K562 (cell line): ENCODE results near the gene BTN3A1. TPM values are rescaled to one million over a fixed set of nuclear protein-coding genes. Genes with fewer than 3 reads are reported as not detected.

Experiments
- ATAC-seq: fragments of 200-7000 bp; cut with Tn5 transposase; 3 replicates; pipeline ENCODE4 v1.9.1; 2020; ENCODE audit warnings: moderate library complexity
- BruUV-seq: library from RNA; stranded (reverse); fragments of 400-500 nt; replicated peaks from 2 replicates; lab custom pipeline; 2021; lab: Mats Ljungman, UMichigan
- CTCF ChIA-PET: fragments of 300-600 bp; formaldehyde crosslinking; extraction: SDS; loops from one replicate; lab custom pipeline; 2021; ENCODE audit warnings: low intra/inter-chr PET ratio; lab: Yijun Ruan, JAX
- POLR2A ChIA-PET: fragments of 300-600, 350-650 bp; sonication (Branson Sonifier 250); formaldehyde crosslinking; extraction: SDS; loops from one replicate; lab custom pipeline; 2021; ENCODE audit warnings: antibody characterized with exemption, inconsistent platforms; lab: Yijun Ruan, JAX
- DNase-seq, 4 experiments: peaks; one replicate each; pipeline versions ENCODE4 v3.0.0 to v3.0.0-alpha.2; 2011 to 2018; ENCODE audit warnings: low spot score in 3 of 4, mixed read lengths in 3 of 4; ENCODE audit errors: extremely low read depth in 1 of 4
- FAIRE-seq: peaks from 2 replicates; lab custom pipeline; 2011; peaks lifted over from hg19 to GRCh38; lab: Jason Lieb, UNC
- H2AFZ ChIP-seq: 2 replicates; pipeline ENCODE4 v1.6.0; 2011; ENCODE audit warnings: low read depth, low read length, control low read depth, inconsistent platforms
- H3K27ac ChIP-seq: fragments of 200-600 bp; 3 replicates; pipeline ENCODE4 v1.8.0; 2011; ENCODE audit warnings: low read depth, mild to moderate bottlenecking, control low read depth, inconsistent platforms, low read length, moderate library complexity, mixed read lengths; ENCODE audit errors: extremely low read depth
- H3K27me3 ChIP-seq, 2 experiments: fragments of 300-600 bp in 1 of 2; 2 replicates in 1 of 2; 3 replicates in 1 of 2; pipeline versions ENCODE4 v1.6.0 to v1.8.0; 2011; ENCODE audit warnings: inconsistent platforms in 2 of 2, low read length in 2 of 2, mild to moderate bottlenecking in 1 of 2, mixed read lengths in 1 of 2, moderate library complexity in 1 of 2; ENCODE audit not compliant: control insufficient read depth in 2 of 2, insufficient read depth in 2 of 2
- H3K36me3 ChIP-seq: fragments of 300-600 bp; 3 replicates; pipeline ENCODE4 v1.8.0; 2011; ENCODE audit warnings: mild to moderate bottlenecking, low read length, inconsistent platforms; ENCODE audit not compliant: control insufficient read depth, insufficient read depth
- H3K4me1 ChIP-seq, 2 experiments: fragments of 200-600 bp in 1 of 2; replicated peaks in 1 of 2; 2 replicates in 1 of 2; 3 replicates in 1 of 2; pipeline versions ENCODE4 v1.5.1 to v1.8.0; 2011; ENCODE audit warnings: inconsistent platforms in 2 of 2, low read length in 2 of 2, mild to moderate bottlenecking in 1 of 2, mixed read lengths in 1 of 2, moderate library complexity in 1 of 2; ENCODE audit not compliant: control insufficient read depth in 2 of 2, insufficient read depth in 2 of 2
- H3K4me2 ChIP-seq: 2 replicates; pipeline ENCODE4 v1.6.1; 2011; ENCODE audit warnings: low read length, control low read depth, inconsistent platforms, mixed read lengths; ENCODE audit not compliant: insufficient read depth
- H3K4me3 ChIP-seq: fragments of 200-600 bp; sonication (generic), shearing (Covaris generic); 2 replicates; pipeline ENCODE4 v1.5.1; 2016; ENCODE audit warnings: control low read depth, inconsistent platforms
- H3K79me2 ChIP-seq: fragments of 200-600 bp; 3 replicates; pipeline ENCODE4 v1.8.0; 2011; ENCODE audit warnings: low read length, inconsistent platforms; ENCODE audit not compliant: control insufficient read depth, insufficient read depth
- H3K9ac ChIP-seq, 2 experiments: 2 replicates each; pipeline versions ENCODE4 v1.6.0 to v1.6.1; 2011; ENCODE audit warnings: low read depth in 2 of 2, low read length in 2 of 2, control low read depth in 1 of 2, inconsistent platforms in 1 of 2, mild to moderate bottlenecking in 1 of 2, mixed read lengths in 1 of 2; ENCODE audit not compliant: insufficient read depth in 1 of 2
- H3K9me1 ChIP-seq: one replicate; pipeline ENCODE4 v1.6.0; 2011; ENCODE audit warnings: inconsistent platforms, mild to moderate bottlenecking, low read length, moderate library complexity; ENCODE audit not compliant: control insufficient read depth, insufficient read depth
- H3K9me3 ChIP-seq: replicated peaks from 2 replicates; pipeline ENCODE4 v1.5.1; 2011; ENCODE audit warnings: low read depth, low read length, inconsistent platforms; ENCODE audit not compliant: control insufficient read depth, insufficient read depth
- H4K20me1 ChIP-seq: replicated peaks from 2 replicates; pipeline ENCODE4 v1.6.1; 2011; ENCODE audit warnings: low read length, inconsistent platforms, mixed read lengths; ENCODE audit not compliant: control insufficient read depth, insufficient read depth
- CUX1 ChIP-seq: fragments of 200-800 bp; sonication (Bioruptor generic); IDR thresholded peaks from 2 replicates; pipeline ENCODE4 v1.6.1; 2016; ENCODE audit warnings: missing genetic modification characterization, missing compliant biosample characterization
- DIDO1 ChIP-seq: fragments of 450-650 bp; IDR thresholded peaks from 2 replicates; pipeline ENCODE4 v1.6.1; 2016; ENCODE audit warnings: low read depth, missing biosample characterization, missing genetic modification characterization
- NFRKB ChIP-seq: fragments of 450-650 bp; IDR thresholded peaks from 2 replicates; pipeline ENCODE4 v1.6.1; 2016; ENCODE audit warnings: low read depth
- POLR2B ChIP-seq: fragments of 450-650 bp; IDR thresholded peaks from 2 replicates; pipeline ENCODE4 v1.6.1; 2018; ENCODE audit warnings: low read depth; ENCODE audit not compliant: partially characterized antibody
- PREB ChIP-seq: sonication (generic); formaldehyde crosslinking; IDR thresholded peaks from 2 replicates; pipeline ENCODE4 v1.8.1; 2023; ENCODE audit warnings: mild to moderate bottlenecking, missing genetic modification reagents
- TAF15 ChIP-seq: fragments of 200-400 bp; formaldehyde crosslinking; IDR thresholded peaks from 2 replicates; pipeline ENCODE4 v1.6.1; 2017; ENCODE audit warnings: mild to moderate bottlenecking, low read depth, low read length, moderate library complexity
- TGIF2 ChIP-seq: sonication (generic); formaldehyde crosslinking; IDR thresholded peaks from 2 replicates; pipeline ENCODE4 v1.8.1; 2022; ENCODE audit warnings: mild to moderate bottlenecking, missing genetic modification reagents, moderate library complexity
- ZBTB26 ChIP-seq: fragments of 450-650 bp; formaldehyde crosslinking; IDR thresholded peaks from 2 replicates; pipeline ENCODE4 v1.4.0; 2022; ENCODE audit warnings: missing genetic modification characterization
- ZNF165 ChIP-seq: fragments of 250-450 bp; sonication (Bioruptor Pico); IDR thresholded peaks from 2 replicates; pipeline ENCODE4 v1.4.0; 2020; ENCODE audit warnings: borderline replicate concordance
- ZNF224 ChIP-seq: sonication (generic); formaldehyde crosslinking; IDR thresholded peaks from 2 replicates; pipeline ENCODE4 v1.8.0; 2022; ENCODE audit warnings: mild to moderate bottlenecking, missing genetic modification reagents
- ZNF311 ChIP-seq: fragments of 250-450 bp; sonication (Bioruptor Pico); IDR thresholded peaks from 2 replicates; pipeline ENCODE4 v1.4.0; 2020; ENCODE audit warnings: mild to moderate bottlenecking, moderate library complexity
- ZNF512 ChIP-seq: IDR thresholded peaks from 2 replicates; pipeline ENCODE4 v1.6.1; 2016; ENCODE audit warnings: missing genetic modification characterization, missing compliant biosample characterization
- ZNF707 ChIP-seq: fragments of 250-450 bp; sonication (Bioruptor Pico); conservative IDR thresholded peaks from 2 replicates; pipeline ENCODE4 v1.8.0; 2022; ENCODE audit warnings: inconsistent platforms, mild to moderate bottlenecking, moderate library complexity
- ZNF717 ChIP-seq: fragments of 250-450 bp; sonication (Bioruptor Pico); IDR thresholded peaks from 2 replicates; pipeline ENCODE4 v1.5.0; 2021
- WGBS: fragments of 100-300 bp; shearing (Covaris generic); methylation state at CpG from one replicate; pipeline ENCODE4 v1.1.6; 2016; ENCODE audit warnings: low coverage, mixed read lengths; ENCODE audit not compliant: insufficient coverage; ENCODE audit errors: missing lambda C conversion rate; 5-methylcytosine and 5-hydroxymethylcytosine counted together
- in situ Hi-C: fragments of 300-500 bp; cut with MboI; formaldehyde crosslinking; loops from 4 replicates; pipeline ENCODE4 v1.15.0; 2018; ENCODE audit warnings: inconsistent platforms, mixed read lengths
- intact Hi-C: fragments of 100-400 bp; cut with micrococcal nuclease; formaldehyde crosslinking; loops from 2 replicates; pipeline ENCODE4 v1.14.2; 2022
- polyA plus RNA-seq, 8 experiments: library from polyadenylated mRNA; depleted of rRNA in 4 of 8; stranded (reverse) in 5 of 8; unstranded in 3 of 8; fragments of >200 nt; fragmentation: Nextera tagmentation in 2 of 8; fragmentation: Illumina TruSeq in 1 of 8; extraction: Ambion mirVana in 2 of 8; extraction: Trizol in 1 of 8; gene quantifications; 2 replicates each; pipeline versions ENCODE4 v1.2.1 to v1.2.3, GENCODE V29; 2011 to 2014; ENCODE audit warnings: inconsistent platforms in 1 of 8, missing spikeins in 1 of 8
- total RNA-seq, 7 experiments: library from RNA; depleted of rRNA in 6 of 7; stranded (reverse); fragments of >200 nt in 6 of 7; fragmentation: Illumina TruSeq in 2 of 7; extraction: Trizol in 2 of 7; gene quantifications; 2 replicates each; pipeline versions ENCODE4 v1.2.1 to v1.2.3, GENCODE V29; 2011 to 2021; ENCODE audit warnings: low replicate concordance in 1 of 7

The BTN3A1 gene
- total and polyA plus RNA-seq, 9 of the 15 experiments (the other 6 are each of a cell fraction or from before 2014, with no cell fraction given) = 0.84 to 8.5 (median 3.9) TPM

- BruUV-seq = no TSS peak
- Histone ChIP-seq H3K36me3 (peaks cover 28% of the 10 kb centered on the region), H3K27ac (peak overlapping the region; percentile 87), H3K79me2 (peaks cover 23% of the 10 kb centered on the region), H3K27me3 (no peaks in the 10 kb centered on the region), H3K9me3 (no peaks in the 10 kb centered on the region), H3K9ac (peak overlapping the region; percentile 90 to 97; a peak in 3 of 4 replicates), H4K20me1 (no peaks in the 10 kb centered on the region), H2AFZ (peak overlapping the region; percentile 98), H3K4me1 (peaks cover 6 to 14% of the 10 kb centered on the region in 2 experiments; a peak in 3 of 5 replicates), H3K4me3 (peak overlapping the region; percentile 93), H3K4me2 (peak overlapping the region; percentile 97), H3K9me1 (no peaks in the 10 kb centered on the region)
- no peak for FAIRE-seq
- DNase-seq = peak in 3 of 4 experiments; percentile 37 to 50 (median 45)
- ATAC-seq = peak; percentile 64
- CTCF ChIA-PET = no interaction called here
- in situ Hi-C loops (no loop called here), intact Hi-C loops (no loop called here)
- POLR2A ChIA-PET = interaction anchor here (0.7 to 3.0 kb wide), 2 partner anchors 12 to 153 kb away, joined by 4 to 21 read pairs; no protein-coding TSS in a partner anchor
- whole genome bisulfite sequencing = 22% methylated on average over 9 of the region's 9 CpGs
- TF ChIP-seq POLR2B = no peak
- no peak for TF ChIP-seq ZNF224
- TF ChIP-seq ZNF165 (CRISPR knock-in tag) = no peak
- TF ChIP-seq TGIF2 (CRISPR knock-in tag) = no peak
- TF ChIP-seq NFRKB = no peak
- TF ChIP-seq PREB = no peak
- TF ChIP-seq TAF15 = no peak
- TF ChIP-seq ZNF311 = no peak
- no peak for TF ChIP-seq ZBTB26 (CRISPR knock-in tag)
- no peak for TF ChIP-seq ZNF717
- 0 out of 2 replicates have a peak, but pooled peaks have one; percentile 20 for TF ChIP-seq DIDO1
- no peak for TF ChIP-seq ZNF707
- peak; percentile 86 for TF ChIP-seq ZNF512
- TF ChIP-seq CUX1 (CRISPR knock-in tag) = no peak
These were observed 55.3 kb downstream of the BTN3A1 start for GRCh38 chr6:26457264-26457805.
